ENCODE data around the gene TMEM270. TPM values are rescaled to one million over a fixed set of nuclear protein-coding genes. Genes with fewer than 3 reads are reported as not detected.

The TMEM270 gene
- polyA plus RNA-seq, 2 of the 4 experiments (the other 2 are of a cell fraction): not detected

DNA sequence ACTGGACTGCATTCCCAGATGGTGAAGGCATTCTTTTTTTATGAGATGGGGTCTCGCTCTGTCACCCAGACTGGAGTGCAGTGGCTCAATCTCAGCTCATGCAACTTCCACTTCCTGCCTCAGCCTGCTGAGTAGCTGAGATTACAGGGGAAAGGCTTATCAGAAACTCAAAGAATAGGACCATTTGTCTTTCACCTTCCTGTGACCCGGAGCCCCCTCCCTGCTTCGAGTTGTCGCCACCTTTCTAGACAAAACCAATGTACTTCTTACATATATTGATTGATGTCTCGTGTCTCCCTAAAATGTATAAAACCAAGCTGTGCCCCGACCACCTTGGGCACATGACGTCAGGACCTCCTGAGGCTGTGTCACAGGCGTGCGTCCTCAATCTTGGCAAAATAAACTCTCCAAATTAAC, 16.8 kb upstream of the TMEM270 start:
- DNase-seq (ENCODE audit: low read depth in 1 of 2, low spot score in 1 of 2) (no peak), ATAC-seq (no peak), FAIRE-seq (no peak)
- Histone ChIP-seq H3K4me1 (peaks cover 8% of the 10 kb centered on the region), H3K27ac (no peak overlapping the region), H3K9me3 (no peaks in the 10 kb centered on the region), H3K4me3 (no peak overlapping the region), H3K4me2 (no peak overlapping the region)
- TF ChIP-seq SREBF2 (IDR thresholded peaks at IDR 0.05): no peak
- no peak for TF ChIP-seq NFE2L2 (conservative IDR thresholded peaks at IDR 0.05; ENCODE audit: low read length)
- no peak for TF ChIP-seq FOSB (CRISPR knock-in tag; IDR thresholded peaks at IDR 0.05)
- TF ChIP-seq, protein P1, sequence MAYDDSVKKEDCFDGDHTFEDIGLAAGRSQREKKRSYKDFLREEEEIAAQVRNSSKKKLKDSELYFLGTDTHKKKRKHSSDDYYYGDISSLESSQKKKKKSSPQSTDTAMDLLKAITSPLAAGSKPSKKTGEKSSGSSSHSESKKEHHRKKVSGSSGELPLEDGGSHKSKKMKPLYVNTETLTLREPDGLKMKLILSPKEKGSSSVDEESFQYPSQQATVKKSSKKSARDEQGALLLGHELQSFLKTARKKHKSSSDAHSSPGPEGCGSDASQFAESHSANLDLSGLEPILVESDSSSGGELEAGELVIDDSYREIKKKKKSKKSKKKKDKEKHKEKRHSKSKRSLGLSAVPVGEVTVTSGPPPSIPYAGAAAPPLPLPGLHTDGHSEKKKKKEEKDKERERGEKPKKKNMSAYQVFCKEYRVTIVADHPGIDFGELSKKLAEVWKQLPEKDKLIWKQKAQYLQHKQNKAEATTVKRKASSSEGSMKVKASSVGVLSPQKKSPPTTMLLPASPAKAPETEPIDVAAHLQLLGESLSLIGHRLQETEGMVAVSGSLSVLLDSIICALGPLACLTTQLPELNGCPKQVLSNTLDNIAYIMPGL (CRISPR knock-in tag; IDR thresholded peaks at IDR 0.05; ENCODE audit: borderline replicate concordance): no peak
- TF ChIP-seq MYC (IDR thresholded peaks at IDR 0.05; ENCODE audit: borderline replicate concordance, low read length): no peak
- TF ChIP-seq, protein P2, sequence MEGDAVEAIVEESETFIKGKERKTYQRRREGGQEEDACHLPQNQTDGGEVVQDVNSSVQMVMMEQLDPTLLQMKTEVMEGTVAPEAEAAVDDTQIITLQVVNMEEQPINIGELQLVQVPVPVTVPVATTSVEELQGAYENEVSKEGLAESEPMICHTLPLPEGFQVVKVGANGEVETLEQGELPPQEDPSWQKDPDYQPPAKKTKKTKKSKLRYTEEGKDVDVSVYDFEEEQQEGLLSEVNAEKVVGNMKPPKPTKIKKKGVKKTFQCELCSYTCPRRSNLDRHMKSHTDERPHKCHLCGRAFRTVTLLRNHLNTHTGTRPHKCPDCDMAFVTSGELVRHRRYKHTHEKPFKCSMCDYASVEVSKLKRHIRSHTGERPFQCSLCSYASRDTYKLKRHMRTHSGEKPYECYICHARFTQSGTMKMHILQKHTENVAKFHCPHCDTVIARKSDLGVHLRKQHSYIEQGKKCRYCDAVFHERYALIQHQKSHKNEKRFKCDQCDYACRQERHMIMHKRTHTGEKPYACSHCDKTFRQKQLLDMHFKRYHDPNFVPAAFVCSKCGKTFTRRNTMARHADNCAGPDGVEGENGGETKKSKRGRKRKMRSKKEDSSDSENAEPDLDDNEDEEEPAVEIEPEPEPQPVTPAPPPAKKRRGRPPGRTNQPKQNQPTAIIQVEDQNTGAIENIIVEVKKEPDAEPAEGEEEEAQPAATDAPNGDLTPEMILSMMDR (IDR thresholded peaks at IDR 0.05): no peak
- no peak for TF ChIP-seq EHF (CRISPR knock-in tag; IDR thresholded peaks at IDR 0.05)
- TF ChIP-seq NPAS2 (CRISPR knock-in tag; IDR thresholded peaks at IDR 0.05; ENCODE audit: borderline replicate concordance): no peak
- TF ChIP-seq, protein P3, sequence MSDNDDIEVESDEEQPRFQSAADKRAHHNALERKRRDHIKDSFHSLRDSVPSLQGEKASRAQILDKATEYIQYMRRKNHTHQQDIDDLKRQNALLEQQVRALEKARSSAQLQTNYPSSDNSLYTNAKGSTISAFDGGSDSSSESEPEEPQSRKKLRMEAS (IDR thresholded peaks at IDR 0.05): no peak
- TF ChIP-seq GATA3 (IDR thresholded peaks at IDR 0.05; ENCODE audit: borderline replicate concordance): no peak
- no peak for TF ChIP-seq CHD4 (IDR thresholded peaks at IDR 0.05; ENCODE audit: borderline replicate concordance)
- TF ChIP-seq BHLHE40 (IDR thresholded peaks at IDR 0.05; ENCODE audit: low read depth, low read length): no peak
- TF ChIP-seq POLR2A (IDR thresholded peaks at IDR 0.05; ENCODE audit: low read length): no peak
- TF ChIP-seq PHF8 (IDR thresholded peaks at IDR 0.05; ENCODE audit: borderline replicate concordance, low read depth): no peak
- no peak for TF ChIP-seq CBX2 (IDR thresholded peaks at IDR 0.05; ENCODE audit: borderline replicate concordance, low read depth)
- ChIA-PET CTCF (interaction anchor here (0.6 to 1.0 kb wide), 4 partner anchors 11 to 275 kb away, joined by 3 to 4 read pairs (median 4); no protein-coding TSS in a partner anchor), POLR2A (no interaction called here)
- 72% methylated on average over 9 of the region's 9 CpGs for WGBS (ENCODE audit: missing lambda C conversion rate)

DNA sequence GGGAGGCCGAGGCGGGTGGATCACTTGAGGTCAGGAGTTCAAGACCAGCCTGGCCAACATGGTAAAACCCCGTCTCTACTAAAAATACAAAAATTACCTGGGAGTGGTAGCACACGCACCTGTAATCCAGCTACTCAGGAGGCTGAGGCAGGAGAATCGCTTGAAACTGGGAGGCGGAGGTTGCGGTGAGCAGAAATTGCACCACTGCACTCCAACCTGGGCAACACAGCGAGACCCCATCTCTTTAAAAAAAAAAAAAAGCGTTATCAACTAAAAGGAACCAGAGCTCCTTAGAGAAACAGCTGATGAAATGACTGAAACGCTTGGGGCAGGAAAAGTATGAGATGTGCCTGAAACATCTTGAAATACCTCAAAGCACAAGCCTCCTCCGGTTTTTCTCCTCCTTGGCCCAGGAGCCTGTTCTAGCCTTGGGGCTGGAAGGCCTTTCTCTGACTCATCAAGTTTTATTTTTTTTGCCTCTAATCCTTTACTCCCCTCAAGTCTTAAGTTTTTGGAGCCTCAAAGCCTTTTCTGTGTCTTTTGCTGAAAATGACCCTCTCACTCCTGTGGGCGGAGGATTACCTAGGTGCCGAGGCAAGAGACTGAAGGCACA, 16.0 kb upstream of the TMEM270 start:
- Histone ChIP-seq H3K9me3 (no peaks in the 10 kb centered on the region), H3K4me3 (no peak overlapping the region), H3K4me2 (no peak overlapping the region), H3K27ac (no peak overlapping the region), H3K4me1 (peaks cover 16% of the 10 kb centered on the region)
- ChIA-PET POLR2A (no interaction called here), CTCF (interaction anchor here (0.7 to 1.0 kb wide), 4 partner anchors 10 to 182 kb away, joined by 3 to 4 read pairs (median 3); no protein-coding TSS in a partner anchor)
- DNase-seq (ENCODE audit: low read depth in 1 of 2, low spot score in 1 of 2) (no peak), ATAC-seq (no peak), FAIRE-seq (no peak)
- WGBS (ENCODE audit: missing lambda C conversion rate): 78% methylated on average over 13 of the region's 13 CpGs
- TF ChIP-seq CBX2 (IDR thresholded peaks at IDR 0.05; ENCODE audit: borderline replicate concordance, low read depth) (no peak), KDM5A (IDR thresholded peaks at IDR 0.05) (no peak), TFCP2L1 (CRISPR knock-in tag; IDR thresholded peaks at IDR 0.05) (no peak), MYC (IDR thresholded peaks at IDR 0.05; ENCODE audit: borderline replicate concordance, low read length) (no peak), NR3C1 (IDR thresholded peaks at IDR 0.05) (no peak), GATA3 (IDR thresholded peaks at IDR 0.05; ENCODE audit: borderline replicate concordance) (no peak), EP300 (IDR thresholded peaks at IDR 0.05) (no peak), POLR2AphosphoS2 (conservative IDR thresholded peaks at IDR 0.05; ENCODE audit: low read length) (no peak), MAFK (IDR thresholded peaks at IDR 0.05; ENCODE audit: partially characterized antibody) (no peak), BHLHE40 (IDR thresholded peaks at IDR 0.05; ENCODE audit: low read depth, low read length) (no peak), HOXB5 (CRISPR knock-in tag; IDR thresholded peaks at IDR 0.05) (no peak), CHD4 (IDR thresholded peaks at IDR 0.05; ENCODE audit: borderline replicate concordance) (no peak)
- TF ChIP-seq, protein P4, sequence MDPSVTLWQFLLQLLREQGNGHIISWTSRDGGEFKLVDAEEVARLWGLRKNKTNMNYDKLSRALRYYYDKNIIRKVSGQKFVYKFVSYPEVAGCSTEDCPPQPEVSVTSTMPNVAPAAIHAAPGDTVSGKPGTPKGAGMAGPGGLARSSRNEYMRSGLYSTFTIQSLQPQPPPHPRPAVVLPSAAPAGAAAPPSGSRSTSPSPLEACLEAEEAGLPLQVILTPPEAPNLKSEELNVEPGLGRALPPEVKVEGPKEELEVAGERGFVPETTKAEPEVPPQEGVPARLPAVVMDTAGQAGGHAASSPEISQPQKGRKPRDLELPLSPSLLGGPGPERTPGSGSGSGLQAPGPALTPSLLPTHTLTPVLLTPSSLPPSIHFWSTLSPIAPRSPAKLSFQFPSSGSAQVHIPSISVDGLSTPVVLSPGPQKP (IDR thresholded peaks at IDR 0.05; ENCODE audit: low read depth, low read length): no peak
- TF ChIP-seq, protein P5, sequence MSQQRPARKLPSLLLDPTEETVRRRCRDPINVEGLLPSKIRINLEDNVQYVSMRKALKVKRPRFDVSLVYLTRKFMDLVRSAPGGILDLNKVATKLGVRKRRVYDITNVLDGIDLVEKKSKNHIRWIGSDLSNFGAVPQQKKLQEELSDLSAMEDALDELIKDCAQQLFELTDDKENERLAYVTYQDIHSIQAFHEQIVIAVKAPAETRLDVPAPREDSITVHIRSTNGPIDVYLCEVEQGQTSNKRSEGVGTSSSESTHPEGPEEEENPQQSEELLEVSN (IDR thresholded peaks at IDR 0.05; ENCODE audit: borderline replicate concordance, low read depth): no peak
- TF ChIP-seq, protein P6, sequence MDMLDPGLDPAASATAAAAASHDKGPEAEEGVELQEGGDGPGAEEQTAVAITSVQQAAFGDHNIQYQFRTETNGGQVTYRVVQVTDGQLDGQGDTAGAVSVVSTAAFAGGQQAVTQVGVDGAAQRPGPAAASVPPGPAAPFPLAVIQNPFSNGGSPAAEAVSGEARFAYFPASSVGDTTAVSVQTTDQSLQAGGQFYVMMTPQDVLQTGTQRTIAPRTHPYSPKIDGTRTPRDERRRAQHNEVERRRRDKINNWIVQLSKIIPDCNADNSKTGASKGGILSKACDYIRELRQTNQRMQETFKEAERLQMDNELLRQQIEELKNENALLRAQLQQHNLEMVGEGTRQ (IDR thresholded peaks at IDR 0.05): no peak
- TF ChIP-seq, protein P3 (IDR thresholded peaks at IDR 0.05): no peak
- TF ChIP-seq, protein P1 (CRISPR knock-in tag; IDR thresholded peaks at IDR 0.05; ENCODE audit: borderline replicate concordance): no peak
- TF ChIP-seq, protein P7, sequence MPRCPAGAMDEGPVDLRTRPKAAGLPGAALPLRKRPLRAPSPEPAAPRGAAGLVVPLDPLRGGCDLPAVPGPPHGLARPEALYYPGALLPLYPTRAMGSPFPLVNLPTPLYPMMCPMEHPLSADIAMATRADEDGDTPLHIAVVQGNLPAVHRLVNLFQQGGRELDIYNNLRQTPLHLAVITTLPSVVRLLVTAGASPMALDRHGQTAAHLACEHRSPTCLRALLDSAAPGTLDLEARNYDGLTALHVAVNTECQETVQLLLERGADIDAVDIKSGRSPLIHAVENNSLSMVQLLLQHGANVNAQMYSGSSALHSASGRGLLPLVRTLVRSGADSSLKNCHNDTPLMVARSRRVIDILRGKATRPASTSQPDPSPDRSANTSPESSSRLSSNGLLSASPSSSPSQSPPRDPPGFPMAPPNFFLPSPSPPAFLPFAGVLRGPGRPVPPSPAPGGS (IDR thresholded peaks at IDR 0.05): no peak
